PC-3 (cell line): ENCODE measurements around the gene ARHGEF38. TPM values are rescaled to one million over a fixed set of nuclear protein-coding genes. Genes with fewer than 3 reads are reported as not detected.

Experiments used
- ATAC-seq: fragments of 200-7000 bp; cut with Tn5 transposase; 2 replicates; pipeline ENCODE4 v1.9.1; 2020; ENCODE audit warnings: mild to moderate bottlenecking, moderate library complexity
- BruUV-seq: library from RNA; stranded (reverse); fragments of 400-500 nt; replicated peaks from 2 replicates; lab custom pipeline; 2021; lab: Mats Ljungman, UMichigan
- CTCF ChIA-PET: fragments of 300-600 bp; sonication (Branson Sonifier 250); formaldehyde crosslinking; loops from one replicate; lab custom pipeline; 2022; ENCODE audit warnings: antibody characterized with exemption; lab: Charles Lee
- POLR2A ChIA-PET: fragments of 300-600 bp; sonication (Branson Sonifier 250); formaldehyde crosslinking; loops from one replicate; lab custom pipeline; 2022; ENCODE audit warnings: antibody characterized with exemption; ENCODE audit not compliant: unreplicated experiment; lab: Charles Lee
- DNase-seq: peaks from one replicate; pipeline ENCODE4 v3.0.0-alpha.2; 2015
- H2AFZ ChIP-seq: fragments of 300-600 bp; sonication (generic); 2 replicates; pipeline ENCODE4 v1.6.0; 2016; ENCODE audit warnings: antibody characterized with exemption, low read length
- H3F3A ChIP-seq: fragments of 300-600 bp; sonication (generic); one replicate; pipeline ENCODE4 v1.6.0; 2017; ENCODE audit warnings: antibody characterized with exemption, low read length, control low read depth, mild to moderate bottlenecking; ENCODE audit not compliant: unreplicated experiment
- H3K27ac ChIP-seq: fragments of 300-600 bp; sonication (generic); 2 replicates; pipeline ENCODE4 v1.5.1; 2016; ENCODE audit warnings: mild to moderate bottlenecking, low read length
- H3K27me3 ChIP-seq: fragments of 300-600 bp; sonication (generic); 2 replicates; pipeline ENCODE4 v1.6.1; 2016; ENCODE audit warnings: low read length, mixed read lengths
- H3K36me3 ChIP-seq: fragments of 300-600 bp; sonication (generic); 2 replicates; pipeline ENCODE4 v1.6.1; 2016; ENCODE audit warnings: low read depth, mixed run types, low read length, mixed read lengths
- H3K4me1 ChIP-seq: fragments of 300-600 bp; sonication (generic); 2 replicates; pipeline ENCODE4 v1.5.1; 2016; ENCODE audit warnings: low read length; ENCODE audit not compliant: insufficient read depth
- H3K4me2 ChIP-seq: fragments of 300-600 bp; sonication (generic); 2 replicates; pipeline ENCODE4 v1.6.0; 2016; ENCODE audit warnings: low read length
- H3K4me3 ChIP-seq: fragments of 300-600 bp; sonication (generic); 2 replicates; pipeline ENCODE4 v1.5.1; 2016; ENCODE audit warnings: mild to moderate bottlenecking, low read length, mixed read lengths
- H3K79me2 ChIP-seq: fragments of 300-600 bp; sonication (generic); 2 replicates; pipeline ENCODE4 v1.6.1; 2017; ENCODE audit warnings: low read length, mixed read lengths
- H3K9ac ChIP-seq: fragments of 300-600 bp; sonication (generic); 2 replicates; pipeline ENCODE4 v1.6.0; 2016; ENCODE audit warnings: mild to moderate bottlenecking, low read length
- H3K9me2 ChIP-seq: fragments of 300-600 bp; sonication (generic); replicated peaks from 2 replicates; pipeline ENCODE4 v1.6.1; 2016; ENCODE audit warnings: mixed run types, low read length, mixed read lengths
- H3K9me3 ChIP-seq: fragments of 300-600 bp; sonication (generic); 2 replicates; pipeline ENCODE4 v1.6.1; 2016; ENCODE audit warnings: low read length, mixed read lengths
- H4K20me1 ChIP-seq: fragments of 300-600 bp; sonication (generic); 2 replicates; pipeline ENCODE4 v1.6.1; 2016; ENCODE audit warnings: low read length, mixed read lengths
- EZH2 ChIP-seq: fragments of 300-600 bp; sonication (generic); IDR thresholded peaks from one replicate; pipeline ENCODE4 v1.6.1; 2017; ENCODE audit warnings: antibody characterized with exemption, mild to moderate bottlenecking, low read length; ENCODE audit not compliant: unreplicated experiment
- EZH2phosphoT487 ChIP-seq: fragments of 300-600 bp; sonication (generic); IDR thresholded peaks from 2 replicates; pipeline ENCODE4 v1.6.1; 2018; ENCODE audit warnings: mild to moderate bottlenecking, antibody characterized with exemption, low read length, borderline replicate concordance
- intact Hi-C: fragments of 100-400 bp; cut with micrococcal nuclease; formaldehyde crosslinking; loops from 2 replicates; pipeline ENCODE4 v1.9.0; 2023
- total RNA-seq: library from RNA; depleted of rRNA; stranded (reverse); fragments of >200 nt; gene quantifications from 2 replicates; pipeline ENCODE4 v1.2.3, GENCODE V29; 2014
- TF ChIP-seq, protein P1 (sequence below): fragments of 300-600 bp; sonication (generic); conservative IDR thresholded peaks from 2 replicates; pipeline ENCODE4 v1.5.1; 2017; ENCODE audit warnings: antibody characterized with exemption, low read depth, mild to moderate bottlenecking, low read length

Gene ARHGEF38
- total RNA-seq, 1 experiment from 2014 or later, result 2.0 TPM

DNA sequence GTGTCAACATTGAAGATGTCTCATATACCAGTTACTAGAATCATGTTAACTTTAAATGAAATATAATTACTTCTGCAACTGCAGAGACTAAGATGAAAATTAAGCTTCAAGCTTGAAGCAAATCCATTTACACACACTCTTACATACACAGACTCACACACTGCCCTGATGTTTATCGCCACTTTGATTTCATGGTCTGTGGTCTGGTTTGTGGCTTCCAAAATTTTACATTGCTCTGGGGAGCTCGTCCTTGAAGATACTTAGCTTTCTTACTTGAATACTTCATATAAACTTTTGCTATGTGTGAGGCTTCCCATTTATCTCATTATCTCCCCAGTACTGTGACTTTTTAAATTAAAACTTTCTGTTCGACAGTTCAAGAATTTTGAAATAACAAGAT is 35.8 kb downstream of the ARHGEF38 start:
- TF ChIP-seq EZH2phosphoT487 (no peak), EZH2 (no peak)
- TF ChIP-seq, protein P1, sequence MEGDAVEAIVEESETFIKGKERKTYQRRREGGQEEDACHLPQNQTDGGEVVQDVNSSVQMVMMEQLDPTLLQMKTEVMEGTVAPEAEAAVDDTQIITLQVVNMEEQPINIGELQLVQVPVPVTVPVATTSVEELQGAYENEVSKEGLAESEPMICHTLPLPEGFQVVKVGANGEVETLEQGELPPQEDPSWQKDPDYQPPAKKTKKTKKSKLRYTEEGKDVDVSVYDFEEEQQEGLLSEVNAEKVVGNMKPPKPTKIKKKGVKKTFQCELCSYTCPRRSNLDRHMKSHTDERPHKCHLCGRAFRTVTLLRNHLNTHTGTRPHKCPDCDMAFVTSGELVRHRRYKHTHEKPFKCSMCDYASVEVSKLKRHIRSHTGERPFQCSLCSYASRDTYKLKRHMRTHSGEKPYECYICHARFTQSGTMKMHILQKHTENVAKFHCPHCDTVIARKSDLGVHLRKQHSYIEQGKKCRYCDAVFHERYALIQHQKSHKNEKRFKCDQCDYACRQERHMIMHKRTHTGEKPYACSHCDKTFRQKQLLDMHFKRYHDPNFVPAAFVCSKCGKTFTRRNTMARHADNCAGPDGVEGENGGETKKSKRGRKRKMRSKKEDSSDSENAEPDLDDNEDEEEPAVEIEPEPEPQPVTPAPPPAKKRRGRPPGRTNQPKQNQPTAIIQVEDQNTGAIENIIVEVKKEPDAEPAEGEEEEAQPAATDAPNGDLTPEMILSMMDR, result no peak
- Histone ChIP-seq H3K27ac (peak overlapping the region; percentile 86; the same call in 1 of the 2 replicates), H3K36me3 (no peaks in the 10 kb centered on the region), H3K4me3 (no peak overlapping the region), H3K27me3 (no peaks in the 10 kb centered on the region), H3K9me3 (no peaks in the 10 kb centered on the region), H3K79me2 (no peaks in the 10 kb centered on the region), H3K4me1 (peaks cover 33% of the 10 kb centered on the region), H4K20me1 (no peaks in the 10 kb centered on the region), H3K9ac (no peak overlapping the region), H3K9me2 (no peaks in the 10 kb centered on the region), H3F3A (no peaks in the 10 kb centered on the region), H2AFZ (peak overlapping the region; percentile 30; the same call in 1 of the 2 replicates), H3K4me2 (peak overlapping the region; percentile 59)
- no TSS peak for BruUV-seq
- ChIA-PET POLR2A (interaction anchor here (0.7 kb wide), 1 partner anchor 385 kb away, joined by 4 read pairs; no protein-coding TSS in a partner anchor), CTCF (no interaction called here)
- ATAC-seq, result no peak
- no peak for DNase-seq
- intact Hi-C loops, result loop anchor here (5.0 to 10.0 kb wide), 2 partner anchors 44 to 63 kb away; no protein-coding TSS in a partner anchor

DNA sequence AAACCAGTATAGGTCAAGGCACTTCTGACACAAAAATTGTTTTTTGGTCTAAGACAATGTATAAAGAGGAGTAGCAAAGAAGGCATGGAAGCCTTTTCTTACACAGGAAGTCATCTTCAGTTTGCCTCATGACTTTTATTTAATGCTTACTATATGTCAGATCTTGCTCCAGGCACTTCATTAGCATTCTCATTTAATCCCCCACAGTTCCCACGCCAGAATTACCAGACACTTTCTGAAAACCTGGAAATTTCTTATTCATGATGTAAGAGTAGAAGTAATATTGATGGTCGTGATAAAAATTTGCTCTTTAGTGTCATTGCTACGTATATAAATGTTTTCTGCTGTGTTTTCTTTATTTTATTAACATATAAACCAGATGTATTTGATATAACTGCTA is 39.2 kb downstream of the ARHGEF38 start:
- Histone ChIP-seq H3K79me2 (no peaks in the 10 kb centered on the region), H3K4me3 (no peak overlapping the region), H3K9ac (no peak overlapping the region), H3K27ac (no peak overlapping the region), H3K4me2 (no peak overlapping the region), H3K9me2 (no peaks in the 10 kb centered on the region), H3F3A (no peaks in the 10 kb centered on the region), H3K4me1 (peaks cover 35% of the 10 kb centered on the region), H3K27me3 (no peaks in the 10 kb centered on the region), H4K20me1 (no peaks in the 10 kb centered on the region), H2AFZ (no peak overlapping the region), H3K9me3 (no peaks in the 10 kb centered on the region), H3K36me3 (no peaks in the 10 kb centered on the region)
- BruUV-seq, result no TSS peak
- TF ChIP-seq EZH2phosphoT487, result no peak
- no peak for TF ChIP-seq EZH2
- TF ChIP-seq, protein P1, result no peak
- POLR2A ChIA-PET, result no interaction called here
- CTCF ChIA-PET, result no interaction called here
- intact Hi-C loops, result no loop called here
- ATAC-seq (no peak), DNase-seq (no peak)
